HG03039 (cell line): ENCODE data around the gene NFATC1.

ENCODE experiments used
- ATAC-seq: cut with Tn5 transposase; IDR thresholded peaks from one replicate; pipeline ENCODE4 v1.9.1; 2021; ENCODE audit warnings: mild to moderate bottlenecking, moderate library complexity; ENCODE audit not compliant: unreplicated experiment

Gene NFATC1

DNA sequence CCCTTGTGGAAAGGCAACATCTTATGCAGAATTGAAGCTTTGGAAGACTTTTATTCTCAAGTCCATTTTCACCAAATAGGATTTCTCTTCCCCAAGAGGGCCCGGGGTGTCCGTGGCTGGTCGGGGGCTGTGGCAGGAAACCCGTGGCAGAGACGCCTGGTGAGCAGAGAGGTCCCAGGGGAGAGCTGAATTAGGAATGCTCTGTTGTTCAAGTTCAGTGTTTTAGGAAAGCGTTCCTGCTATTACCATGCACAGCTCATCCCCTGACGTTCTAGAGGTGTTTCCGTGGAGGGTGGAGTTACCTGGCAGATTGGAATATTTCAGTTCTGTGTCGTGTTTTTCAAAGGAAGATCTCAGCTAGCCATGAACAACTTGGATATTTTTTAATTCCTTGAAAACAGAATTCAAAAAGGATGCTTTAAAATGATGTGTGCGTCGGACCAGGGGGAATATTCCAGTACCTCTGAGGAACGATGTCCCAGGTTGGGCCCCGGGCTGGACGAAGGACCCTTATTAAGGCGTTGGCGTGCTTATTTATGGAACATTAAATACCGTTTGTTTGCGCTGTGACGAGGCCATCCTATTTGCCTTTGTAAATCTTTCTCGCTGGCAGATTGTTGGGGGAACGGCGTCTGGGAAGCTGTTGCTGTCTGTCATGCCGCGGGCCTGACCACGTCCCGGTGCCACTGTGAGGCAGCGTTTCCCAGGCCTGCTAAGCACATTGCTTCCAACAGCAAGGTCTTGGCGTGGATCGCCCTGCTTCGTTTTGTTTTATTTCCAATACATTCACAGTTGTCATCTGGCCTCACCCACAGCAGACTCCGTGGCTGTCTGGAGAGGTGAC lies 8.2 kb downstream of the NFATC1 start:
- no peak for ATAC-seq

- no peak for ATAC-seq
Measured at GRCh38 chr18:79404567-79404910, 8.8 kb downstream of the NFATC1 start.

DNA sequence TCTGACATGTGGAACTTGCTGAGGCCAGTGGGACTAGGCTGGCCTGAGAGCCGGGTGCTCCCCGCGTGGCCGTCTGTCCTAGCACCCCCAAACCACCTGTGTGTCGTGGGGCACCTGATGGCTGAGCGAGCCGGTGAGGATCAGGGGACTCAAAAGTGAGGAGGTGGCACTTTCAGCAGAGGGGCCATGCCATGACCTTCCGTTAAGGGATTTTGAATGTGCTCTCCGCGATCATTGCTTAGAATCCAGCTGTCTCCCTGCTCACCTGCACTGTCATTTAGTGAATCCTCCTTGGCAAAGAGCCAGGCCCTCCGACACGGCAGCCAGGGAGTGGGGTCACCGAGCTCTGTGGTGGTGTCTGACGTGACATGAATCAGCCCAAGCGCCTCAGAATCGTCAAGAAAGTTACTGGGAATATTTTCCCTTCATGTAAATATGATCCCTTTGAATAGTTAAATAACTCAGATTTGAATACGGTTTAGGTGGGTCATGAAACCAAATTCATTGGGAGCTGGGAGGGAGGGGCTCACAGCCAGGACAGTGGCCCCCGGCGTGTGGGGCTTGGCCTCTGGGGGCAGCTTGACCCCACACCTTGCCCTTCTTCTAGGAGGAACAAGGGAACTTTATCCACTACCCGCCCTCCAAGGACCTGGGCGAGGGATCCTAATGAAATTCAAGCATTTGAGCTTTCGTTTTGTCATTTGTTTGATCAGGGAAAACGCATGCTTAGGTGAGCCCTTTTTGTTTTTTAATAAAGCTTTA lies 9.5 kb downstream of the NFATC1 start:
- ATAC-seq, result no peak

DNA sequence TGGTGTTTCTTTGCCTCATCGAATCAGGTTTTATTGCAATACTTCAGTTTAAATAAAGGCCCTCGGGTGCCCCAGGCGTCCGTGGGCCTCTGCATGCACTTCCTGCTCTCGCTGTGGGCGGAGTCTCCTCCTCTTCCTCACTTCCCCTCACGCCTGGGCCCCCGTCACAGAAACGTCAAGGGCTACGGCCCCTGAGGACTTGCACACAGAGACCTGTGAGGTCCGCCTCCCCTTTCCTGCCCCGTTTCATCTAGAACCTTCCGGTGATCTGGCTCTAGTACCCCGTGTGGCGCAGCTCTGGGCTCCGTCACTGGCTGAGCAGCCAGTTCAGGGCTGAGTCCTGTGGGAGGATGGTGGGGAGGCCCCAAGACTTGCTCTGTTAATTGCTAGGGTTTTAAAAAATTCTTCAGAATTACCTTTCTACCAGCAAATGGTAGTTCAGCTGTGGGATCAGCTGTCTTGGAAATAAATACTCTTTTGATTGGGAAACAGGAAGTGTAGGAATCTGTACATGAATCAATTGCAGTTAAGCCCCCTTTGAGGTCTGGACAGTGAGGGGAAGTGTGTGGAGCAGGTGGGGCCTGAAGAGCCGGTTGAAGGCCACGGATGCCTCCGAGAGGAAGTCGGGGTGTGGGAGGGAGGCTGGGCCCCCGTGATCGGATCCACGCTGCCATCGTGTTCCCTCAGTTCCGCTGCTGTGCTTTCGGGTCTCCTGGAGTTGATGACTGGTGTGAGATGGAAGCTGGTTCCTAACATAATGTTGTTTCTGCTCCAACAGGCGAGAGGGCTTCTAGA lies 10.2 kb downstream of the NFATC1 start:
- peak; percentile 54 for ATAC-seq

- no peak for ATAC-seq
Measured at GRCh38 chr18:79406708-79407107, 11.0 kb downstream of the NFATC1 start.

- ATAC-seq, result no peak
Measured at GRCh38 chr18:79409313-79409712, 13.6 kb downstream of the NFATC1 start.

- no peak for ATAC-seq
Measured at GRCh38 chr18:79410171-79410641, 14.5 kb downstream of the NFATC1 start.

GRCh38 chr18:79410731-79411613 lies 15.2 kb downstream of the NFATC1 start:
- no peak for ATAC-seq

- no peak for ATAC-seq
Measured at GRCh38 chr18:79411614-79412526, 16.1 kb downstream of the NFATC1 start.

DNA sequence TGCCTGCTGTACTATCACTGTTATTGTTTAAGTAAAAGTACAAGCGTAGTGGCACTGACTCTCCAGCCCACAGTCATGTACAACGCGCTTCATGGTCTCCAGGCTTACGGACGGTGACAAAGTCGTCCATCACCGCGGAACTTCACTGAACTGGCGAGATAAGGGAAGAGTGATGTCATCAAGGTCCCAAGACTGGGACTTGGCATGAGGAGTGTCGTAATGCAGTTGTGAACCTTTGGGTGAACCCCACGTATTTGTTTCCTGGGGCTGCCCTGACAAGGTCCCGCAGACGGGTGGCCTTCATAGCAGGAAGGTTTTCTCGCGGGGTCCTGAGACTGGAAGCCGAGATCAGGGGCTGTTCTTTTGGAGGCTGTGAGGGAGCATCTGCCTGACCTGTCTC lies 17.3 kb downstream of the NFATC1 start:
- ATAC-seq, result no peak

DNA sequence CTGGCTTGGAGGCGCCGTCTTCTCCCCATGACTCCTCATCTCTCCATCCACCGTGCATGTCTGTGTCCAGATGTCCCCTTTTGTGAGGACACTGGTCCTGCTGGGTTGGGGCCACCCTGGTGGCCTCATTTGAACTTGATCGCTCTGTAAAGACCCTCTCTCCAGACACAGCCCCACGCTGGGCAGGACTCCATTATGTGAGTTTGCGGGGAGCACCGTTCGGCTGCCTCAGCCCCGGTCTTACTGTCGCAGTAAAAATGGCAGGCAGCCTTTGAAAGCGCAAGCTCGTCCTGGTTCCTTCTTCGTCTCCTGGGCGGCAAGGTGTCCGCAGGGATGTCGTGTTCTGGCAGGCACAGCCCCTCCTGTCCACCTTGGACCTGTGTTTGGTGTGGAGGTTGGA lies 17.7 kb downstream of the NFATC1 start:
- ATAC-seq, result no peak

DNA sequence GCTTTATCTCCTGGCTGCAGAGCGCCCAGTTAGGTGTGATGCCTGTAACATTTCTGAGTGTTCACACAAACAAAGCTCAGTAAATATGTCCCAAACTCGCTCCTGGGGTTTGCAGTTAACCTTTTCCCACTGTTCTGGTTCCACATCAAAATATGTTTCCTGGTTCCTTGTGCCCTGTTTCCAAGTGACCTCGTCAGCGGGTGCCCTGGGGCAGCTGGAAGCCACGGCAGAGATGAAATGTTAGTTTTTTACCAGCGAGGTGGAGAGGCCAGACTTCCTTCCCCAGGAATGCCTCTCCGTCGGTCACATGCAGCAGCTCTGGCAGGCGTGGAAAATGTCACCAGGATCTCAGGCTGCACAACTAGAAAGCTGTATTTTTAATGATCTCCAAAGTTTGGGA lies 18.2 kb downstream of the NFATC1 start:
- ATAC-seq, result no peak

- no peak for ATAC-seq
Measured at GRCh38 chr18:79416022-79416676, 20.4 kb downstream of the NFATC1 start.

GRCh38 chr18:79416677-79417052 lies 20.9 kb downstream of the NFATC1 start:
- ATAC-seq, result no peak

GRCh38 chr18:79418236-79418635 lies 22.5 kb downstream of the NFATC1 start:
- no peak for ATAC-seq

GRCh38 chr18:79418642-79419041 lies 22.9 kb downstream of the NFATC1 start:
- no peak for ATAC-seq

DNA sequence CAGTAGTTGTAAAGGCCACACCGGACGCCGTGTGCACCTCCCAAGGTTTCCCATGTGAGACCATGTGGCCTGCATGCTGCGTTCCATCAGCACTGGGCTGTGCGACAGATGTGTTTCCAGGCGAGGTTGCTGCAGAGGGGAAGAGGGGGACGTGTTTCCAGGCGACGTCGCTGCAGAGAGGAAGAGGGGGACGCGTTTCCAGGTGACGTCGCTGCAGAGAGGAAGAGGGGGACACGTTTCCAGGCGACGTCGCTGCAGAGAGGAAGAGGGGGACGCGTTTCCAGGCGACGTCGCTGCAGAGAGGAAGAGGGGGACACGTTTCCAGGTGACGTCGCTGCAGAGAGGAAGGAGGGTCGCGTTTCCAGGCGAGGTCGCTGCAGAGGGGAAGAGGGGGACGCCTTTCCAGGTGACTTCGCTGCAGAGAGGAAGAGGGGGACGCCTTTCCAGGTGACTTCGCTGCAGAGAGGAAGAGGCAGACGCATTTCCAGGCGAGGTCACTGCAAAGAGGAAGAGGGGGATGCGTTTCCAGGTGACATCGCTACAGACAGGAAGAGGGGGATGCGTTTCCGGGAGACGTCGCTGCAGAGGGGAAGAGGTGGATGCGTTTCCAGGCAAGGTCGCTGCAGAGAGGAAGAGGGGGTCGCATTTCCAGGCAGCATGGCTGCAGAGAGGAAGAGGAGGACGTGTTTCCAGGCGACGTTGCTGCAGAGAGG lies 24.5 kb downstream of the NFATC1 start:
- ATAC-seq, result no peak

GRCh38 chr18:79421275-79421857 lies 25.6 kb downstream of the NFATC1 start:
- no peak for ATAC-seq
